Fibroblast of skin of left biceps (primary cell): ENCODE results near the gene TNK1.

ENCODE experiments used
- DNase-seq, 2 experiments: peaks; one replicate each; pipeline ENCODE4 v3.0.0-alpha.2; 2013; ENCODE audit warnings: low read depth in 2 of 2

TNK1 gene

GRCh38 chr17:7410634-7411426 lies 29.9 kb downstream of the TNK1 start:
- no peak for DNase-seq

DNA sequence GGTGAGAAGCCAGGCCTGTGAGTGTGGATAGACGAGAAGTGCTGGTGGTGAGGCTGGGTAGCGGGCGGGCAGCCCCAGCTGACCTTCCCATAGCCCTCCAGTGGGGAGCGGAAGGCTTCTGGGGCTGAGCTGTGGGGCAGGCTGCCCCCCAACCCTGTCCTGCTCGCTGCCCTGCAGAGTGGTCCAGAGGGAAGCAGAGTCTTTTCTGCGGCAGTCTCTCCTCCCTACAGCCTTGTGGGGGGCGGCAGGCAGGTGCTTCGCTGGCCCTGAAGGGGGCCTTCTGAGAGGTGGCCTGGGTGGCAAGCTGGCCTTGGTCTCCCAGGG lies 30.5 kb downstream of the TNK1 start:
- no peak for DNase-seq

GRCh38 chr17:7413346-7413985 lies 32.6 kb downstream of the TNK1 start:
- DNase-seq: no peak

DNA sequence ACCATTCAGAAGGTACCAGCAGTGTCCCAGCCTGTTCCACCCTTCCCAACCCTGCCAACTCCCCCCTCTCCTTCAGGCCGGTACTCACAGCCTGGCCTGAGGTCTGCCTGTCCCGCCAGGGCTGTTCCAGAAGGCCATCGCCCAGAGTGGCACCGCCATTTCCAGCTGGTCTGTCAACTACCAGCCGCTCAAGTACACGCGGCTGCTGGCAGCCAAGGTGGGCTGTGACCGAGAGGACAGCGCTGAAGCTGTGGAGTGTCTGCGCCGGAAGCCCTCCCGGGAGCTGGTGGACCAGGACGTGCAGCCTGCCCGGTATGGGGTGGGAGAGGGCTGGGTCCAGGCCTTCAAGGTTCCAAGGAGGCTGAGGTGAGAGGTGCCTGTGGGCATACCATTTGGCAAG lies 33.9 kb downstream of the TNK1 start:
- DNase-seq: no peak

GRCh38 chr17:7415784-7416183 lies 34.9 kb downstream of the TNK1 start:
- no peak for DNase-seq

- no peak for DNase-seq
Observed at GRCh38 chr17:7416323-7416722, 35.4 kb downstream of the TNK1 start.

DNA sequence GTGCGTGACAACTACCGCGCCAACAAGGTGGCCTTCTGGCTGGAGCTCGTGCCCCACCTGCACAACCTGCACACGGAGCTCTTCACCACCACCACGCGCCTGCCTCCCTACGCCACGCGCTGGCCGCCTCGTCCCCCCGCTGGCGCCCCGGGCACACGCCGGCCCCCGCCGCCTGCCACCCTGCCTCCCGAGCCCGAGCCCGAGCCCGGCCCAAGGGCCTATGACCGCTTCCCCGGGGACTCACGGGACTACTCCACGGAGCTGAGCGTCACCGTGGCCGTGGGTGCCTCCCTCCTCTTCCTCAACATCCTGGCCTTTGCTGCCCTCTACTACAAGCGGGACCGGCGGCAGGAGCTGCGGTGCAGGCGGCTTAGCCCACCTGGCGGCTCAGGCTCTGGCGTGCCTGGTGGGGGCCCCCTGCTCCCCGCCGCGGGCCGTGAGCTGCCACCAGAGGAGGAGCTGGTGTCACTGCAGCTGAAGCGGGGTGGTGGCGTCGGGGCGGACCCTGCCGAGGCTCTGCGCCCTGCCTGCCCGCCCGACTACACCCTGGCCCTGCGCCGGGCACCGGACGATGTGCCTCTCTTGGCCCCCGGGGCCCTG lies 36.3 kb downstream of the TNK1 start:
- DNase-seq: no peak

- DNase-seq: no peak
Observed at GRCh38 chr17:7418472-7419152, 37.7 kb downstream of the TNK1 start.

GRCh38 chr17:7419819-7420610 lies 39.1 kb downstream of the TNK1 start, which contains the start of gene SPEM1:
Gene SPEM1 (plus strand): TSS chr17:7420324. CDS start chr17:7420385, 61 bp downstream.
- no peak for DNase-seq

DNA sequence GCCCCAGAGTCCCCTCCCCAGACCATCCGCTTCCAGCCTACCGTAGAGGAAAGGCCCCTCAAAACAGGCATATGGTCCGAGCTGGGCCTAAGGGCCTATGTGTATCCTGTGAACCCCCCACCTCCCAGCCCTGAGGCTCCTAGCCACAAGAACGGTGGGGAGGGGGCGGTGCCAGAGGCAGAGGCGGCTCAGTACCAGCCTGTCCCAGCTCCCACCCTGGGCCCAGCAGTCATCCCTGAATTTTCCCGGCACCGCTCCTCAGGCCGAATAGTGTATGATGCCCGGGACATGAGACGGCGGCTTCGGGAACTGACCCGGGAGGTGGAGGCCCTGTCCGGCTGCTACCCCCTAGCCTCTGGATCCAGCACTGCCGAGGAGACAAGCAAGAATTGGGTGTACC lies 40.3 kb downstream of the TNK1 start:
- no peak for DNase-seq

GRCh38 chr17:7423679-7424078 lies 42.8 kb downstream of the TNK1 start:
- no peak for DNase-seq

- DNase-seq: no peak
Observed at GRCh38 chr17:7425316-7425715, 44.4 kb downstream of the TNK1 start, which contains the start of gene SPEM2. Gene SPEM2 (plus strand): TSS chr17:7425616. CDS start chr17:7425689, 73 bp downstream.

GRCh38 chr17:7425756-7426155 lies 44.9 kb downstream of the TNK1 start:
- no peak for DNase-seq

DNA sequence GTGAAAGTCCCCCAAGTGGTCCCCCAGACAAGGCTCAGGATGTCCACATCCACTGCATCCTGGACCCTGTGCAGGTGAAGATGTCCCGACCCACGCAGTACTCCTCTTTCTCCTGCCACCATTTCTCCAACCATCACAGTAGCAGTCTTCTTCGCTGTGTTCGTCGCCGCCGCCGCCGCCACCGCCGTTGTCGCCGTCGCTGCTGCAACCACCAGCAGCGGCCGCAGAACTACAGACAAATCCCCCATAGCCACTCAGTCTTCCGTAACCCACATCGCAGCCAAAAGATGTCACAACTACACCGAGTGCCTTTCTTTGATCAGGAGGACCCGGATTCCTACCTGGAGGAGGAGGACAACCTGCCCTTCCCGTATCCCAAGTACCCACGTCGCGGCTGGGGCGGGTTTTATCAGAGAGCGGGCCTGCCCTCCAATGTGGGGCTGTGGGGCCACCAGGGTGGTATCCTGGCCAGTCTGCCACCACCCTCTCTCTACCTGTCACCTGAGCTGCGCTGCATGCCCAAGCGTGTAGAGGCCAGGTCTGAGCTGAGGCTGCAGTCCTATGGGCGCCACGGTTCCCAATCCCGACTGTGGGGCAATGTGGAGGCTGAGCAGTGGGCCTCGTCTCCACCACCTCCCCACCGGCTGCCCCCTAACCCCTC lies 45.4 kb downstream of the TNK1 start:
- no peak for DNase-seq

- no peak for DNase-seq
Observed at GRCh38 chr17:7426896-7427489, 46.1 kb downstream of the TNK1 start.

- no peak for DNase-seq
Observed at GRCh38 chr17:7427549-7427948, 46.7 kb downstream of the TNK1 start.

- no peak for DNase-seq
Observed at GRCh38 chr17:7428557-7428956, 47.7 kb downstream of the TNK1 start, which contains the start of gene SPEM3. Gene SPEM3 (plus strand): TSS chr17:7428857. CDS start chr17:7428903, 46 bp downstream.

- DNase-seq: no peak
Observed at GRCh38 chr17:7429722-7430121, 48.8 kb downstream of the TNK1 start.

DNA sequence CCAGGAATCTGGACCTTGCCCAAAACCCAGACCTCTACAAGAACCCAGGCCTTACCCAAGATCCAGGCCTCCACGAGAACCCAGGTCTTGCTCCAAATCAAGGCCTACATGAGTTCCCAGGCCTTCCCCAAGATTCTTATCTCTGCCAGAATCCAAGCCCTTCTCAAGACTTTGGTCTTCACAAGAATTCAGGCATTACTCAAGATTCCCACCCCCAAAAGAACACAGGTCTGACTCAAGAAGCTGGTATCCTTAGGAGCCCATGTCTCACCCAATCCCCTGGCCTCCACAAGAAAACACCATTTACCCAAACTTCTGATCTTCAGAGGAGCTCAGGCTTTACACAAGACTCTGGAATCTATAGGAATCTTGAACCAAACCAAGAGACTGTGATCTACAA lies 50.3 kb downstream of the TNK1 start:
- no peak for DNase-seq

- DNase-seq: no peak
Observed at GRCh38 chr17:7432296-7432695, 51.4 kb downstream of the TNK1 start.
